Measurements from ENCODE around the gene SLC22A14. TPM values are rescaled to one million over a fixed set of nuclear protein-coding genes. Genes with fewer than 3 reads are reported as not detected.

SLC22A14 gene
- total RNA-seq, 4 donors from 2014 or later = 0.19 to 0.53 TPM; not detected in 2

GRCh38 chr3:38353151-38353550, 71.1 kb downstream of the SLC22A14 start:
- peaks cover 0 to 13% (median 0%) of the 10 kb centered on the region in 3 donors for H3K36me3 ChIP-seq
- DNase-seq = no peak
- TF ChIP-seq CTCF (IDR thresholded peaks at IDR 0.05) (no peak), POLR2A (IDR thresholded peaks at IDR 0.05) (no peak)
- no peaks in the 10 kb centered on the region for H3K9me3 ChIP-seq
- 79 to 81% methylated on average over 4 of the region's 4 CpGs for WGBS, 2 donors
- no peaks in the 10 kb centered on the region for H3K27me3 ChIP-seq
- H3K4me3 ChIP-seq = no peak overlapping the region
- no peak overlapping the region for H3K27ac ChIP-seq
- peaks cover 0 to 23% (median 0%) of the 10 kb centered on the region in 3 donors for H3K4me1 ChIP-seq
- intact Hi-C loops (cut with DNase I) = no loop called here

DNA sequence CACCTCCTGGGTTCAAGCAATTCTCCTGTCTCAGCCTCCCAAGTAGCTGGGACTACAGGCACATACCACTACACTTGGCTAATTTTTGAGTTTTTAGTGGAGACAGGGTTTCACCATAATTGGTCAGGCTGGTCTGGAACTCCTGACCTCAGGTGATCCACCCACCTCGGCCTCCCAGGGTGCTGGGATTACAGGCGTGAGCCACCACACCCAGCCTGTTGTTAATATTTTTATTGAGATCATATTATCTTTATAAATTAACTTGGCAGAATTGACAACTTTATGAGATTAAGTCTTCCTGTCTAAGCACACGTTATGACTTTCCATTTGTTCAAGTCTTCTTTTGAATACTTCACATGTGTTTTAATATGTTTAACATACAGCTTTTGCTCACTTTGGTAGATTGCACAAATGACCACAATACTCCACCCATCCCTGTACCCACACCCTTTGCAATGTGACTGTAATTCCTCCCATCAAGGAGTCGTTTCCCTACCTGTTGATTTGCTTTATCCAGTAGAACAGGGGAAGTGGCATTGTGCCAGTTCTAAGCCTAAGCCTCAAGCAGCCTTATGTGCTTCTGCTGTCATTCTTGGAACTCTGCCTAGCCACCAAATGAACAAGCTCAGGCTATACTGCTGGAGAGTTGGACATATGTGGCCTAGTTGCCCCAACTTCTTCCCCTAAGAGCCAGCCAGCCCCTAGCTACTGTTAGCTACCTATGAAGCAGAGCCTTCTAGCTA, 72.7 kb downstream of the SLC22A14 start:
- Histone ChIP-seq H3K27me3 (no peaks in the 10 kb centered on the region), H3K4me1 (peaks cover 0 to 15% (median 0%) of the 10 kb centered on the region in 3 donors), H3K27ac (peak overlapping the region in 1 of 4 donors; percentile 27), H3K9me3 (no peaks in the 10 kb centered on the region), H3K4me3 (no peak overlapping the region), H3K36me3 (peaks cover 0 to 14% (median 0%) of the 10 kb centered on the region in 3 donors)
- no peak for DNase-seq
- intact Hi-C loops (cut with DNase I) = no loop called here
- 42 to 51% methylated on average over 4 of the region's 4 CpGs for WGBS, 2 donors
- no peak for TF ChIP-seq CTCF (IDR thresholded peaks at IDR 0.05)
- TF ChIP-seq POLR2A (IDR thresholded peaks at IDR 0.05) = no peak

- no peaks in the 10 kb centered on the region for H3K9me3 ChIP-seq
- no peaks in the 10 kb centered on the region for H3K27me3 ChIP-seq
- intact Hi-C loops (cut with DNase I) = no loop called here
- no peak overlapping the region for H3K4me3 ChIP-seq
- H3K36me3 ChIP-seq = peaks cover 0 to 50% (median 0%) of the 10 kb centered on the region in 3 donors
- no peak overlapping the region for H3K27ac ChIP-seq
- TF ChIP-seq POLR2A (IDR thresholded peaks at IDR 0.05) = no peak
- TF ChIP-seq CTCF (IDR thresholded peaks at IDR 0.05) = no peak
- H3K4me1 ChIP-seq = peaks cover 0 to 11% (median 0%) of the 10 kb centered on the region in 3 donors
- no peak for DNase-seq
- 93 to 99% methylated on average over 6 of the region's 6 CpGs for WGBS, 2 donors
These were observed 76.9 kb downstream of the SLC22A14 start for GRCh38 chr3:38359038-38359437.

DNA sequence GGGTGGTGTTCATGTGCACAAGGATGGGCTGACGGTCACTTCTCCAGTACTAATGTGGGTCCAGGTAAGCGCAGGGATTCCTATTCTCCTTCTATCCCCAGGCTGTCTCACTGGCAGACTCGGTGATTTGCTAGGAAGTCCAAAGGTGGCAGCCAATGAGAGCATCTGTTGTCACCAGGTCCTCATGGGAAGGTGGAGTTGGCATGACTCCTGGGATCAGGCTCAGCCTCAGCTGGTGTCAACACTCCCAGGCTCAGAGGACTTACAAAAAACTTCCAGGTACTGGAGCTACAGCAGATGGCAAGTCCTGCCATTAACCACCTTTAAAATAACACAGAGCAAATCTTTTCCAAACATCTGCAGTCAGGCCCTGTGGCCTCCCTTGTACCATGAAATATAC, 78.3 kb downstream of the SLC22A14 start:
- intact Hi-C loops (cut with DNase I) = no loop called here
- no CpG with 5 or more reads among the region's 3 CpGs for whole genome bisulfite sequencing, 2 donors
- H3K36me3 ChIP-seq = peaks cover 0 to 59% (median 4%) of the 10 kb centered on the region in 3 donors

More for the DNA sequence above, 78.3 kb downstream of the SLC22A14 start:
- TF ChIP-seq CTCF (IDR thresholded peaks at IDR 0.05) = no peak
- no peak for TF ChIP-seq POLR2A (IDR thresholded peaks at IDR 0.05)
- H3K27me3 ChIP-seq = no peaks in the 10 kb centered on the region
- no peak for DNase-seq
- H3K4me1 ChIP-seq = no peaks in the 10 kb centered on the region
- no peak overlapping the region for H3K27ac ChIP-seq
- H3K9me3 ChIP-seq = no peaks in the 10 kb centered on the region
- no peak overlapping the region for H3K4me3 ChIP-seq
